Dendritic cell treated with granulocyte-macrophage colony-stimulating factor and Interleukin-4, amounts not matched to agents 40 ng/mL and 50 ng/mL, for 4 days (primary cell): Measurements from ENCODE around the gene VPS45.

ENCODE experiments used
- H3K27ac Mint-ChIP-seq: one replicate; pipeline ENCODE4 v1.8.0; 2022; ENCODE audit warnings: mild to moderate bottlenecking, mixed read lengths
- H3K27me3 Mint-ChIP-seq: one replicate; pipeline ENCODE4 v1.8.0; 2022; ENCODE audit warnings: mild to moderate bottlenecking, mixed read lengths
- H3K36me3 Mint-ChIP-seq: one replicate; pipeline ENCODE4 v1.8.0; 2022; ENCODE audit warnings: low read depth, mixed read lengths
- H3K4me1 Mint-ChIP-seq: one replicate; pipeline ENCODE4 v1.8.0; 2022; ENCODE audit warnings: low read depth, mixed read lengths
- H3K4me3 Mint-ChIP-seq: one replicate; pipeline ENCODE4 v1.8.0; 2022; ENCODE audit warnings: mild to moderate bottlenecking, moderate library complexity, mixed read lengths
- H3K9me3 Mint-ChIP-seq: one replicate; pipeline ENCODE4 v1.8.0; 2022; ENCODE audit warnings: mixed read lengths
- intact Hi-C: fragments of 100-400 bp; cut with micrococcal nuclease; formaldehyde crosslinking; loops from one replicate; pipeline ENCODE4 v1.15.0; 2022

Gene VPS45

GRCh38 chr1:150150133-150151021 lies 82.8 kb downstream of the VPS45 start:
- intact Hi-C loops: loop anchor here (1.0 kb wide), 1 partner anchor 8 kb away; no protein-coding TSS in a partner anchor
- peak overlapping the region; percentile 92 for H3K27ac Mint-ChIP-seq
- peaks cover 69% of the 10 kb centered on the region for H3K4me1 Mint-ChIP-seq

GRCh38 chr1:150151291-150152181 lies 84.0 kb downstream of the VPS45 start:
- peaks cover 83% of the 10 kb centered on the region for H3K36me3 Mint-ChIP-seq
- intact Hi-C loops: no loop called here
- peaks cover 2% of the 10 kb centered on the region for H3K27me3 Mint-ChIP-seq
- no peaks in the 10 kb centered on the region for H3K9me3 Mint-ChIP-seq
- peak overlapping the region; percentile 97 for H3K4me3 Mint-ChIP-seq
- H3K27ac Mint-ChIP-seq: peak overlapping the region; percentile 92
- peaks cover 76% of the 10 kb centered on the region for H3K4me1 Mint-ChIP-seq

More at GRCh38 chr1:150150133-150151021, 82.8 kb downstream of the VPS45 start:
- H3K36me3 Mint-ChIP-seq: peaks cover 75% of the 10 kb centered on the region
- H3K9me3 Mint-ChIP-seq: no peaks in the 10 kb centered on the region
- H3K4me3 Mint-ChIP-seq: peak overlapping the region; percentile 97
- peaks cover 2% of the 10 kb centered on the region for H3K27me3 Mint-ChIP-seq

- intact Hi-C loops: no loop called here
- Mint-ChIP-seq H3K9me3 (no peaks in the 10 kb centered on the region), H3K4me3 (peak overlapping the region; percentile 97), H3K4me1 (peaks cover 76% of the 10 kb centered on the region), H3K36me3 (peaks cover 83% of the 10 kb centered on the region), H3K27me3 (no peaks in the 10 kb centered on the region), H3K27ac (peak overlapping the region; percentile 92)
These were observed 84.6 kb downstream of the VPS45 start for GRCh38 chr1:150152182-150152536.

GRCh38 chr1:150152772-150153456 lies 85.3 kb downstream of the VPS45 start:
- peaks cover 89% of the 10 kb centered on the region for H3K36me3 Mint-ChIP-seq
- no peaks in the 10 kb centered on the region for H3K27me3 Mint-ChIP-seq
- H3K4me1 Mint-ChIP-seq: peaks cover 78% of the 10 kb centered on the region
- H3K27ac Mint-ChIP-seq: peak overlapping the region; percentile 92
- intact Hi-C loops: no loop called here
- peak overlapping the region; percentile 97 for H3K4me3 Mint-ChIP-seq
- no peaks in the 10 kb centered on the region for H3K9me3 Mint-ChIP-seq

- peaks cover 98% of the 10 kb centered on the region for H3K36me3 Mint-ChIP-seq
- H3K4me1 Mint-ChIP-seq: peaks cover 78% of the 10 kb centered on the region
- no peaks in the 10 kb centered on the region for H3K27me3 Mint-ChIP-seq
- intact Hi-C loops: no loop called here
- H3K4me3 Mint-ChIP-seq: peak overlapping the region; percentile 97
- peak overlapping the region; percentile 92 for H3K27ac Mint-ChIP-seq
- H3K9me3 Mint-ChIP-seq: no peaks in the 10 kb centered on the region
These were observed 86.6 kb downstream of the VPS45 start for GRCh38 chr1:150154143-150154542.

- H3K9me3 Mint-ChIP-seq: no peaks in the 10 kb centered on the region
- H3K36me3 Mint-ChIP-seq: peaks cover 100% of the 10 kb centered on the region
- peak overlapping the region; percentile 92 for H3K27ac Mint-ChIP-seq
- intact Hi-C loops: no loop called here
- H3K4me1 Mint-ChIP-seq: peaks cover 88% of the 10 kb centered on the region
- H3K4me3 Mint-ChIP-seq: peak overlapping the region; percentile 17
- no peaks in the 10 kb centered on the region for H3K27me3 Mint-ChIP-seq
These were observed 88.0 kb downstream of the VPS45 start for GRCh38 chr1:150155413-150156071.

GRCh38 chr1:150156868-150157603 lies 89.5 kb downstream of the VPS45 start:
- H3K27ac Mint-ChIP-seq: peak overlapping the region; percentile 92
- peaks cover 95% of the 10 kb centered on the region for H3K4me1 Mint-ChIP-seq
- H3K27me3 Mint-ChIP-seq: no peaks in the 10 kb centered on the region
- H3K9me3 Mint-ChIP-seq: no peaks in the 10 kb centered on the region
- H3K36me3 Mint-ChIP-seq: peaks cover 98% of the 10 kb centered on the region
- intact Hi-C loops: no loop called here
- H3K4me3 Mint-ChIP-seq: peak overlapping the region; percentile 44

GRCh38 chr1:150159550-150159949 lies 92.0 kb downstream of the VPS45 start:
- Mint-ChIP-seq H3K36me3 (peaks cover 73% of the 10 kb centered on the region), H3K27me3 (no peaks in the 10 kb centered on the region), H3K4me1 (peaks cover 100% of the 10 kb centered on the region), H3K27ac (peak overlapping the region; percentile 92), H3K4me3 (peak overlapping the region; percentile 80), H3K9me3 (no peaks in the 10 kb centered on the region)
- intact Hi-C loops: no loop called here

- intact Hi-C loops: loop anchor here (10.0 kb wide), 1 partner anchor 74 kb away; the partner anchor contains the start of gene ANP32E
- H3K36me3 Mint-ChIP-seq: peaks cover 57% of the 10 kb centered on the region
- H3K9me3 Mint-ChIP-seq: no peaks in the 10 kb centered on the region
- H3K4me1 Mint-ChIP-seq: peaks cover 100% of the 10 kb centered on the region
- H3K27me3 Mint-ChIP-seq: no peaks in the 10 kb centered on the region
- peak overlapping the region; percentile 92 for H3K27ac Mint-ChIP-seq
- H3K4me3 Mint-ChIP-seq: peak overlapping the region; percentile 80
These were observed 93.5 kb downstream of the VPS45 start for GRCh38 chr1:150160964-150161621.

GRCh38 chr1:150161747-150162581 lies 94.4 kb downstream of the VPS45 start:
- peak overlapping the region; percentile 92 for H3K27ac Mint-ChIP-seq
- no peaks in the 10 kb centered on the region for H3K27me3 Mint-ChIP-seq
- H3K4me3 Mint-ChIP-seq: peak overlapping the region; percentile 80
- intact Hi-C loops: loop anchor here (2.0 to 10.0 kb wide), 3 partner anchors 13 to 73 kb away; partner anchors contain the start of genes ANP32E and PLEKHO1
- peaks cover 49% of the 10 kb centered on the region for H3K36me3 Mint-ChIP-seq
- H3K4me1 Mint-ChIP-seq: peaks cover 96% of the 10 kb centered on the region
- H3K9me3 Mint-ChIP-seq: no peaks in the 10 kb centered on the region

GRCh38 chr1:150162582-150162861 lies 94.9 kb downstream of the VPS45 start:
- intact Hi-C loops: loop anchor here (2.0 to 10.0 kb wide), 3 partner anchors 14 to 72 kb away; partner anchors contain the start of genes ANP32E and PLEKHO1
- Mint-ChIP-seq H3K36me3 (peaks cover 43% of the 10 kb centered on the region), H3K27me3 (no peaks in the 10 kb centered on the region), H3K4me1 (peaks cover 91% of the 10 kb centered on the region), H3K4me3 (peak overlapping the region; percentile 80), H3K27ac (peak overlapping the region; percentile 92), H3K9me3 (no peaks in the 10 kb centered on the region)
